Parathyroid adenoma (tissue), 2 donors: ENCODE results near the gene MTFP1.

Source experiments
- H2AFZ ChIP-seq: fragments of 300-600 bp; sonication (generic); one replicate; pipeline ENCODE4 v1.7.0; 2017; ENCODE audit warnings: antibody characterized with exemption, mild to moderate bottlenecking
- H3K27ac ChIP-seq: fragments of 300-600 bp; sonication (generic); one replicate; pipeline ENCODE4 v1.7.0; 2017
- H3K27me3 ChIP-seq: fragments of 300-600 bp; sonication (generic); one replicate; pipeline ENCODE4 v1.7.0; 2017; ENCODE audit warnings: low read length; ENCODE audit not compliant: control insufficient read depth, insufficient read depth
- H3K36me3 ChIP-seq: fragments of 300-600 bp; sonication (generic); one replicate; pipeline ENCODE4 v1.7.0; 2017; ENCODE audit warnings: low read length; ENCODE audit not compliant: control insufficient read depth, insufficient read depth
- H3K4me1 ChIP-seq: fragments of 300-600 bp; sonication (generic); one replicate; pipeline ENCODE4 v1.7.0; 2017; ENCODE audit warnings: control low read depth
- H3K4me2 ChIP-seq: fragments of 300-600 bp; sonication (generic); one replicate; pipeline ENCODE4 v1.7.0; 2017; ENCODE audit warnings: low read length
- H3K4me3 ChIP-seq: fragments of 300-600 bp; sonication (generic); one replicate; pipeline ENCODE4 v1.7.0; 2017; ENCODE audit warnings: low read depth, low read length
- H3K79me2 ChIP-seq: fragments of 300-600 bp; sonication (generic); one replicate; pipeline ENCODE4 v1.7.0; 2017; ENCODE audit warnings: control low read depth
- H3K9ac ChIP-seq: fragments of 300-600 bp; sonication (generic); one replicate; pipeline ENCODE4 v1.7.0; 2017; ENCODE audit warnings: mild to moderate bottlenecking
- H3K9me3 ChIP-seq: fragments of 300-600 bp; sonication (generic); one replicate; pipeline ENCODE4 v1.7.0; 2017; ENCODE audit warnings: low read length; ENCODE audit not compliant: control insufficient read depth
- CTCF ChIP-seq: fragments of 300-600 bp; sonication (generic); IDR thresholded peaks from one replicate; pipeline ENCODE4 v1.7.0; 2017; ENCODE audit warnings: antibody characterized with exemption, mild to moderate bottlenecking
- donor health status: primary hyperparathyroidism.

MTFP1 gene

GRCh38 chr22:30425616-30426387, at the start of gene MTFP1:
Gene MTFP1 (plus strand): TSS chr22:30425768. CDS start chr22:30425880, 112 bp downstream.
- no peaks in the 10 kb centered on the region for H3K9me3 ChIP-seq
- TF ChIP-seq CTCF = peak; percentile 9
- peaks cover 6% of the 10 kb centered on the region for H3K4me1 ChIP-seq
- no peaks in the 10 kb centered on the region for H3K27me3 ChIP-seq
- no peaks in the 10 kb centered on the region for H3K36me3 ChIP-seq
- peak within 1 kb of the TSS; percentile 69 for H3K4me3 ChIP-seq
- H3K27ac ChIP-seq = peak within 1 kb of the TSS; percentile 13
- no peak within 1 kb of the TSS for H3K9ac ChIP-seq
- no peaks in the 10 kb centered on the region for H3K79me2 ChIP-seq
- H3K4me2 ChIP-seq = peak within 1 kb of the TSS; percentile 80
- H2AFZ ChIP-seq = peak within 1 kb of the TSS; percentile 83

- no peak overlapping the region for H2AFZ ChIP-seq
- no peaks in the 10 kb centered on the region for H3K27me3 ChIP-seq
- no peak for TF ChIP-seq CTCF
- no peaks in the 10 kb centered on the region for H3K9me3 ChIP-seq
- H3K4me3 ChIP-seq = no peak overlapping the region
- H3K36me3 ChIP-seq = no peaks in the 10 kb centered on the region
- H3K4me1 ChIP-seq = no peaks in the 10 kb centered on the region
- H3K79me2 ChIP-seq = no peaks in the 10 kb centered on the region
- no peak overlapping the region for H3K27ac ChIP-seq
- H3K4me2 ChIP-seq = no peak overlapping the region
- H3K9ac ChIP-seq = no peak overlapping the region
Measured at GRCh38 chr22:30380011-30380410, 45.6 kb upstream of the MTFP1 start.

GRCh38 chr22:30381264-30381663, 44.3 kb upstream of the MTFP1 start:
- Histone ChIP-seq H3K4me2 (no peak overlapping the region), H3K4me1 (no peaks in the 10 kb centered on the region), H3K27ac (no peak overlapping the region), H3K9me3 (no peaks in the 10 kb centered on the region), H3K79me2 (no peaks in the 10 kb centered on the region), H3K27me3 (no peaks in the 10 kb centered on the region), H2AFZ (no peak overlapping the region), H3K4me3 (no peak overlapping the region), H3K36me3 (no peaks in the 10 kb centered on the region), H3K9ac (no peak overlapping the region)
- no peak for TF ChIP-seq CTCF

- H3K4me2 ChIP-seq = no peak overlapping the region
- no peak overlapping the region for H3K4me3 ChIP-seq
- no peak for TF ChIP-seq CTCF
- H3K9ac ChIP-seq = no peak overlapping the region
- H3K36me3 ChIP-seq = no peaks in the 10 kb centered on the region
- H3K27ac ChIP-seq = no peak overlapping the region
- H3K27me3 ChIP-seq = no peaks in the 10 kb centered on the region
- H2AFZ ChIP-seq = no peak overlapping the region
- peaks cover 2% of the 10 kb centered on the region for H3K4me1 ChIP-seq
- no peaks in the 10 kb centered on the region for H3K9me3 ChIP-seq
- H3K79me2 ChIP-seq = no peaks in the 10 kb centered on the region
Measured at GRCh38 chr22:30382340-30382739, 43.2 kb upstream of the MTFP1 start.

GRCh38 chr22:30383061-30383460, 42.5 kb upstream of the MTFP1 start:
- no peak overlapping the region for H3K9ac ChIP-seq
- no peak overlapping the region for H3K4me2 ChIP-seq
- peaks cover 2% of the 10 kb centered on the region for H3K4me1 ChIP-seq
- H3K79me2 ChIP-seq = no peaks in the 10 kb centered on the region
- H3K27ac ChIP-seq = no peak overlapping the region
- no peak for TF ChIP-seq CTCF
- H3K9me3 ChIP-seq = no peaks in the 10 kb centered on the region
- no peak overlapping the region for H2AFZ ChIP-seq
- H3K4me3 ChIP-seq = no peak overlapping the region
- no peaks in the 10 kb centered on the region for H3K36me3 ChIP-seq
- H3K27me3 ChIP-seq = no peaks in the 10 kb centered on the region
